ENCODE measurements around the gene PDE6A. TPM values are rescaled to one million over a fixed set of nuclear protein-coding genes. Genes with fewer than 3 reads are reported as not detected.

PDE6A gene
- total and polyA plus RNA-seq, 9 of the 15 experiments (the other 6 are each of a cell fraction or from before 2014, with no cell fraction given) = 0.01 to 0.04 (median 0.01) TPM; not detected in 6

DNA sequence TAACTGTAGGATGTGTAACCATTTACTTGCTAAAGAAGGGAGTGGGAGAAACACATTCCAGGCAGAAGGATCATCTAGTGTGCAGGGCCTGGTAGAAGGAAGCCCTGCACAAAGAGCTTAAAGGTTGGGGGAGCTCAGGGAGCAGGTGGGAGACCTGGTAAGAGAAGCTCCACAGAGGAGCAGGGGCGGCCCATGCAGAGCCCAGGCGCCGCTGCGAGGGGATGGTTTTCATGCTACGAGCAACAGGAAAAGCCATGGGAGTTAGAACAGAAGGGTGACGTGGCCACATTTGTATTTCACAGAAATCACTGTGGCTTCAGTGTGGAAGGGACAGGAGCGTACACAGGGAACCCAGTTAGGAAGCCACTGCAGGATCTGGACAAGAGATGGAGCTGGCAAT lies 73.1 kb downstream of the PDE6A start:
- Histone ChIP-seq H4K20me1 (replicated peaks; ENCODE audit: control insufficient read depth, insufficient read depth, low read length) (no peaks in the 10 kb centered on the region), H2AFZ (ENCODE audit: low read depth, low read length) (no peak overlapping the region), H3K9me3 (replicated peaks; ENCODE audit: control insufficient read depth, insufficient read depth, low read depth, low read length) (no peaks in the 10 kb centered on the region), H3K36me3 (ENCODE audit: control insufficient read depth, insufficient read depth, low read length) (no peaks in the 10 kb centered on the region), H3K79me2 (ENCODE audit: control insufficient read depth, insufficient read depth, low read length) (no peaks in the 10 kb centered on the region), H3K27ac (ENCODE audit: extremely low read depth, low read depth, low read length) (no peak overlapping the region), H3K9ac (ENCODE audit: insufficient read depth in 1 of 2, low read depth in 2 of 2, low read length in 2 of 2) (no peak overlapping the region), H3K27me3 (ENCODE audit: control insufficient read depth in 2 of 2, insufficient read depth in 2 of 2, low read length in 2 of 2) (peaks cover 0 to 10% of the 10 kb centered on the region in 2 experiments; a peak in 2 of 5 replicates), H3K4me1 (replicated peaks in 1 of 2; ENCODE audit: control insufficient read depth in 2 of 2, insufficient read depth in 2 of 2, low read length in 2 of 2) (peaks cover 0 to 3% of the 10 kb centered on the region in 2 experiments; a peak in 1 of 5 replicates), H3K9me1 (ENCODE audit: control insufficient read depth, insufficient read depth, low read length) (no peaks in the 10 kb centered on the region), H3K4me2 (ENCODE audit: insufficient read depth, low read length) (no peak overlapping the region), H3K4me3 (no peak overlapping the region)
- BruUV-seq (replicated peaks) = no TSS peak
- in situ Hi-C loops (cut with MboI) (no loop called here), intact Hi-C loops (cut with micrococcal nuclease) (no loop called here)
- ChIA-PET CTCF (ENCODE audit: low intra/inter-chr PET ratio) (no interaction called here), POLR2A (interaction anchor here (0.6 to 0.7 kb wide), 2 partner anchors 15 to 96 kb away, joined by 3 read pairs; no protein-coding TSS in a partner anchor)
- TF ChIP-seq RFX1 (IDR thresholded peaks at IDR 0.05) (no peak), ZFPM2 (CRISPR knock-in tag; IDR thresholded peaks at IDR 0.05) (no peak), EP300 (IDR thresholded peaks at IDR 0.05; ENCODE audit: low read length) (no peak), ZNF217 (CRISPR knock-in tag; IDR thresholded peaks at IDR 0.05) (no peak), ZNF3 (CRISPR knock-in tag; IDR thresholded peaks at IDR 0.05) (no peak), HDAC3 (IDR thresholded peaks at IDR 0.05; ENCODE audit: borderline replicate concordance, partially characterized antibody) (no peak), ELF4 (CRISPR knock-in tag; IDR thresholded peaks at IDR 0.05) (no peak), NFIC (IDR thresholded peaks at IDR 0.05) (no peak), ATF2 (CRISPR knock-in tag; IDR thresholded peaks at IDR 0.05) (no peak), PHF20 (IDR thresholded peaks at IDR 0.05; ENCODE audit: partially characterized antibody) (no peak), FOXA3 (CRISPR knock-in tag; conservative IDR thresholded peaks at IDR 0.05 in 1 of 2, IDR thresholded peaks at IDR 0.05 in 1 of 2) (no peak), ADNP (tag; IDR thresholded peaks at IDR 0.05) (no peak), DPF2 (IDR thresholded peaks at IDR 0.05) (no peak), CREB1 (IDR thresholded peaks at IDR 0.05) (no peak), CREB1 (CRISPR knock-in tag; IDR thresholded peaks at IDR 0.05) (no peak), CBX2 (IDR thresholded peaks at IDR 0.05; ENCODE audit: insufficient read depth, low read length, poor library complexity, severe bottlenecking) (no peak), POLR2A (conservative IDR thresholded peaks at IDR 0.05) (no peak), HDAC1 (IDR thresholded peaks at IDR 0.05) (no peak), ZBTB9 (CRISPR knock-in tag; IDR thresholded peaks at IDR 0.05) (no peak)
- TF ChIP-seq, protein P1, sequence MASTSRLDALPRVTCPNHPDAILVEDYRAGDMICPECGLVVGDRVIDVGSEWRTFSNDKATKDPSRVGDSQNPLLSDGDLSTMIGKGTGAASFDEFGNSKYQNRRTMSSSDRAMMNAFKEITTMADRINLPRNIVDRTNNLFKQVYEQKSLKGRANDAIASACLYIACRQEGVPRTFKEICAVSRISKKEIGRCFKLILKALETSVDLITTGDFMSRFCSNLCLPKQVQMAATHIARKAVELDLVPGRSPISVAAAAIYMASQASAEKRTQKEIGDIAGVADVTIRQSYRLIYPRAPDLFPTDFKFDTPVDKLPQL (IDR thresholded peaks at IDR 0.05; ENCODE audit: extremely low read depth, insufficient read length) = no peak
- DNase-seq (ENCODE audit: extremely low read depth in 1 of 4, low spot score in 3 of 4) (no peak), FAIRE-seq (no peak), ATAC-seq (no peak; the same call in 2 of the 3 replicates)
- WGBS (ENCODE audit: insufficient coverage, low coverage, missing lambda C conversion rate) = 55% methylated on average over 7 of the region's 7 CpGs
